HuH-7 (cell line): Measurements from ENCODE around the gene EMSY.
"Not testable (repeated sequence)": the region's sequence is repeated elsewhere in the genome, so short reads cannot be mapped to it uniquely, and the experiment has no call there.

Experiments used
- DNase-seq: peaks from one replicate; pipeline ENCODE4 v3.0.0; 2011; ENCODE audit warnings: low spot score

Gene EMSY

GRCh38 chr11:76574406-76574805 is 129.6 kb downstream of the EMSY start:
- DNase-seq = no peak

GRCh38 chr11:76574879-76575278 is 130.1 kb downstream of the EMSY start:
- DNase-seq = no peak

- no peak for DNase-seq
Measured at GRCh38 chr11:76577226-76577920, 132.6 kb downstream of the EMSY start.

GRCh38 chr11:76577921-76578653 is 133.3 kb downstream of the EMSY start:
- DNase-seq = no peak

- DNase-seq = no peak
Measured at GRCh38 chr11:76578654-76579055, 133.8 kb downstream of the EMSY start.

- DNase-seq = no peak
Measured at GRCh38 chr11:76579056-76579751, 134.4 kb downstream of the EMSY start.

GRCh38 chr11:76579752-76580151 is 134.9 kb downstream of the EMSY start:
- no peak for DNase-seq

GRCh38 chr11:76582471-76582870 is 137.7 kb downstream of the EMSY start:
- not testable (repeated sequence) for DNase-seq

- no peak for DNase-seq
Measured at GRCh38 chr11:76587820-76588454, 143.1 kb downstream of the EMSY start.

- DNase-seq = no peak
Measured at GRCh38 chr11:76588455-76589325, 143.9 kb downstream of the EMSY start.

- no peak for DNase-seq
Measured at GRCh38 chr11:76589477-76589876, 144.7 kb downstream of the EMSY start.

- DNase-seq = no peak
Measured at GRCh38 chr11:76589964-76590950, 145.4 kb downstream of the EMSY start.

- no peak for DNase-seq
Measured at GRCh38 chr11:76591416-76591815, 146.6 kb downstream of the EMSY start.

GRCh38 chr11:76592025-76592914 is 147.5 kb downstream of the EMSY start:
- DNase-seq = no peak

GRCh38 chr11:76592961-76593360 is 148.1 kb downstream of the EMSY start:
- no peak for DNase-seq

- DNase-seq = not testable (repeated sequence)
Measured at GRCh38 chr11:76595091-76595490, 150.3 kb downstream of the EMSY start.

- no peak for DNase-seq
Measured at GRCh38 chr11:76596652-76597051, 151.8 kb downstream of the EMSY start.

- DNase-seq = no peak
Measured at GRCh38 chr11:76597533-76598425, 153.0 kb downstream of the EMSY start.
